ENCODE measurements around the gene MAPK8. TPM values are rescaled to one million over a fixed set of nuclear protein-coding genes. Genes with fewer than 3 reads are reported as not detected.

Gene MAPK8
- total and polyA plus RNA-seq, 9 of the 15 experiments (the other 6 are each of a cell fraction or from before 2014, with no cell fraction given): 6.4 to 159 (median 71.0) TPM

DNA sequence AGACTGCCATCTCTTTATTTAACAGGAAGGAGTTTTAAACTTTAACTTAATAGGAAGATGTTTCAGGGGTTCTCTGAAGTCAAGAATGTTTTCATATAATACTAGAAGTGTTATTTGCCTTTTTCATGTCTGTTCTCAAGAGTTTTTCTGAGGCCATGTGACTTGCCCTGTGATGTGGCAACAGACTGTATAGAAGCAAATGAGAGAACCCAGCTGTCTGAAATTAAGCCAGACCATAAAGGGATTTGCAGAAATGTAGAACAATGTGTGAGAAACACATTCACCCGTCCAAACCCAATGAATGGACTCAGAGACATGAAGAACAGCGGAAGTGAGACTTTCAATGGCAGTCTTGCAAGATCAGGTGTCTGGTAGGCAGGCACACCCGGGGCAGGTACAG lies 23.8 kb downstream of the MAPK8 start:
- DNase-seq (ENCODE audit: extremely low read depth in 1 of 4, low spot score in 3 of 4): no peak
- TF ChIP-seq U2AF1 (optimal IDR thresholded peaks at IDR 0.05; ENCODE audit: low read depth, low read length) (no peak), MAFF (IDR thresholded peaks at IDR 0.05; ENCODE audit: low read length) (no peak), NCOA2 (IDR thresholded peaks at IDR 0.05; ENCODE audit: partially characterized antibody in 2 of 2) (no peak)
- CTCF ChIA-PET (ENCODE audit: low intra/inter-chr PET ratio): no interaction called here
- WGBS (ENCODE audit: insufficient coverage, low coverage, missing lambda C conversion rate): 83% methylated on average over 3 of the region's 3 CpGs
- peaks cover 59% of the 10 kb centered on the region for H3K79me2 ChIP-seq (ENCODE audit: control insufficient read depth, insufficient read depth, low read length)
- no peak overlapping the region for H3K4me3 ChIP-seq
- no peaks in the 10 kb centered on the region for H3K9me1 ChIP-seq (ENCODE audit: control insufficient read depth, insufficient read depth, low read length)
- ATAC-seq: no peak
- no TSS peak for BruUV-seq (replicated peaks)
- no peak for FAIRE-seq
- no peak overlapping the region for H2AFZ ChIP-seq (ENCODE audit: low read depth, low read length)
- peaks cover 0 to 5% of the 10 kb centered on the region in 2 experiments; a peak in 2 of 5 replicates for H3K4me1 ChIP-seq (replicated peaks in 1 of 2; ENCODE audit: control insufficient read depth in 2 of 2, insufficient read depth in 2 of 2, low read length in 2 of 2)
- intact Hi-C loops (cut with micrococcal nuclease) (no loop called here), in situ Hi-C loops (cut with MboI) (no loop called here)
- no peak overlapping the region for H3K9ac ChIP-seq (ENCODE audit: insufficient read depth in 1 of 2, low read depth in 2 of 2, low read length in 2 of 2)
- H3K36me3 ChIP-seq (ENCODE audit: control insufficient read depth, insufficient read depth, low read length): peaks cover 10% of the 10 kb centered on the region; the same call in 2 of the 3 replicates
- H3K27ac ChIP-seq (ENCODE audit: extremely low read depth, low read depth, low read length): no peak overlapping the region
- H3K9me3 ChIP-seq (replicated peaks; ENCODE audit: control insufficient read depth, insufficient read depth, low read depth, low read length): no peaks in the 10 kb centered on the region
- POLR2A ChIA-PET: interaction anchor here (0.6 to 3.9 kb wide), 3 partner anchors 10 to 163 kb away, joined by 3 to 18 read pairs (median 3); no protein-coding TSS in a partner anchor
- H3K27me3 ChIP-seq (ENCODE audit: control insufficient read depth in 2 of 2, insufficient read depth in 2 of 2, low read length in 2 of 2): no peaks in the 10 kb centered on the region
- no peak overlapping the region for H3K4me2 ChIP-seq (ENCODE audit: insufficient read depth, low read length)
- no peaks in the 10 kb centered on the region for H4K20me1 ChIP-seq (replicated peaks; ENCODE audit: control insufficient read depth, insufficient read depth, low read length)

DNA sequence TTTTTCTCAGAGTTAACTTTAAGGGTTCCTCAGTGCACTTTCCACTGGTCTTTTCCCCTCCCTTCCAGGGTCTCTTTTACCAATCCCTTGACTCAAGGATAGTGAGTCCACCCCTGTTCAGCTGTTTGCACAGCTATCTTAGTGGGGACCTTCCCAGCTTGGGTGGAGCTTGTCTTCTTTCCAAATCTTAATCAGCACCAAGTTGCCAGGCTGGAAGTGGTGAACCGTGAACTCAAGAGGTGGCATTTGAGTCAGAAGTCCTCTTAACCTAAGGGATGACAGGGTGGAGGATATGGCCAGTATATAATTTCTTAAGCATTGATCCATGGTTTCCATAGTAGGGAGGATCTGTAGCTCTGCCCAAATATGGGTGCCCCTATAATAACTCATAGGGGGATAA lies 25.0 kb downstream of the MAPK8 start:
- H3K36me3 ChIP-seq (ENCODE audit: control insufficient read depth, insufficient read depth, low read length): peaks cover 6% of the 10 kb centered on the region; the same call in 2 of the 3 replicates
- 75% methylated on average over 1 of the region's 1 CpG for WGBS (ENCODE audit: insufficient coverage, low coverage, missing lambda C conversion rate)
- no peak overlapping the region for H2AFZ ChIP-seq (ENCODE audit: low read depth, low read length)
- no TSS peak for BruUV-seq (replicated peaks)
- no peaks in the 10 kb centered on the region for H4K20me1 ChIP-seq (replicated peaks; ENCODE audit: control insufficient read depth, insufficient read depth, low read length)
- H3K27ac ChIP-seq (ENCODE audit: extremely low read depth, low read depth, low read length): no peak overlapping the region
- peaks cover 0 to 5% of the 10 kb centered on the region in 2 experiments; a peak in 2 of 5 replicates for H3K4me1 ChIP-seq (replicated peaks in 1 of 2; ENCODE audit: control insufficient read depth in 2 of 2, insufficient read depth in 2 of 2, low read length in 2 of 2)
- H3K9ac ChIP-seq (ENCODE audit: insufficient read depth in 1 of 2, low read depth in 2 of 2, low read length in 2 of 2): no peak overlapping the region
- no peak overlapping the region for H3K4me3 ChIP-seq
- H3K9me3 ChIP-seq (replicated peaks; ENCODE audit: control insufficient read depth, insufficient read depth, low read depth, low read length): no peaks in the 10 kb centered on the region
- H3K27me3 ChIP-seq (ENCODE audit: control insufficient read depth in 2 of 2, insufficient read depth in 2 of 2, low read length in 2 of 2): no peaks in the 10 kb centered on the region
- intact Hi-C loops (cut with micrococcal nuclease) (no loop called here), in situ Hi-C loops (cut with MboI) (no loop called here)
- FAIRE-seq: no peak
- H3K79me2 ChIP-seq (ENCODE audit: control insufficient read depth, insufficient read depth, low read length): peaks cover 48% of the 10 kb centered on the region
- no peaks in the 10 kb centered on the region for H3K9me1 ChIP-seq (ENCODE audit: control insufficient read depth, insufficient read depth, low read length)
- ChIA-PET CTCF (ENCODE audit: low intra/inter-chr PET ratio) (no interaction called here), POLR2A (interaction anchor here (3.9 kb wide), 1 partner anchor 11 kb away, joined by 18 read pairs; no protein-coding TSS in a partner anchor)
- no peak for DNase-seq (ENCODE audit: extremely low read depth in 1 of 4, low spot score in 3 of 4)
- no peak overlapping the region for H3K4me2 ChIP-seq (ENCODE audit: insufficient read depth, low read length)
- no peak for ATAC-seq
- TF ChIP-seq CBX3 (IDR thresholded peaks at IDR 0.05; ENCODE audit: borderline replicate concordance in 1 of 2, low read length in 2 of 2): no peak
- TF ChIP-seq, protein P1, sequence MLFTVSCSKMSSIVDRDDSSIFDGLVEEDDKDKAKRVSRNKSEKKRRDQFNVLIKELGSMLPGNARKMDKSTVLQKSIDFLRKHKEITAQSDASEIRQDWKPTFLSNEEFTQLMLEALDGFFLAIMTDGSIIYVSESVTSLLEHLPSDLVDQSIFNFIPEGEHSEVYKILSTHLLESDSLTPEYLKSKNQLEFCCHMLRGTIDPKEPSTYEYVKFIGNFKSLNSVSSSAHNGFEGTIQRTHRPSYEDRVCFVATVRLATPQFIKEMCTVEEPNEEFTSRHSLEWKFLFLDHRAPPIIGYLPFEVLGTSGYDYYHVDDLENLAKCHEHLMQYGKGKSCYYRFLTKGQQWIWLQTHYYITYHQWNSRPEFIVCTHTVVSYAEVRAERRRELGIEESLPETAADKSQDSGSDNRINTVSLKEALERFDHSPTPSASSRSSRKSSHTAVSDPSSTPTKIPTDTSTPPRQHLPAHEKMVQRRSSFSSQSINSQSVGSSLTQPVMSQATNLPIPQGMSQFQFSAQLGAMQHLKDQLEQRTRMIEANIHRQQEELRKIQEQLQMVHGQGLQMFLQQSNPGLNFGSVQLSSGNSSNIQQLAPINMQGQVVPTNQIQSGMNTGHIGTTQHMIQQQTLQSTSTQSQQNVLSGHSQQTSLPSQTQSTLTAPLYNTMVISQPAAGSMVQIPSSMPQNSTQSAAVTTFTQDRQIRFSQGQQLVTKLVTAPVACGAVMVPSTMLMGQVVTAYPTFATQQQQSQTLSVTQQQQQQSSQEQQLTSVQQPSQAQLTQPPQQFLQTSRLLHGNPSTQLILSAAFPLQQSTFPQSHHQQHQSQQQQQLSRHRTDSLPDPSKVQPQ (CRISPR knock-in tag; IDR thresholded peaks at IDR 0.05; ENCODE audit: borderline replicate concordance): no peak
- TF ChIP-seq JUNB (CRISPR knock-in tag; conservative IDR thresholded peaks at IDR 0.05): no peak
- no peak for TF ChIP-seq DPF2 (IDR thresholded peaks at IDR 0.05)
- no peak for TF ChIP-seq RBM15 (IDR thresholded peaks at IDR 0.05; ENCODE audit: insufficient read depth, low read length)
- TF ChIP-seq KLF6 (CRISPR knock-in tag; IDR thresholded peaks at IDR 0.05; ENCODE audit: borderline replicate concordance): no peak
- TF ChIP-seq, protein P2, sequence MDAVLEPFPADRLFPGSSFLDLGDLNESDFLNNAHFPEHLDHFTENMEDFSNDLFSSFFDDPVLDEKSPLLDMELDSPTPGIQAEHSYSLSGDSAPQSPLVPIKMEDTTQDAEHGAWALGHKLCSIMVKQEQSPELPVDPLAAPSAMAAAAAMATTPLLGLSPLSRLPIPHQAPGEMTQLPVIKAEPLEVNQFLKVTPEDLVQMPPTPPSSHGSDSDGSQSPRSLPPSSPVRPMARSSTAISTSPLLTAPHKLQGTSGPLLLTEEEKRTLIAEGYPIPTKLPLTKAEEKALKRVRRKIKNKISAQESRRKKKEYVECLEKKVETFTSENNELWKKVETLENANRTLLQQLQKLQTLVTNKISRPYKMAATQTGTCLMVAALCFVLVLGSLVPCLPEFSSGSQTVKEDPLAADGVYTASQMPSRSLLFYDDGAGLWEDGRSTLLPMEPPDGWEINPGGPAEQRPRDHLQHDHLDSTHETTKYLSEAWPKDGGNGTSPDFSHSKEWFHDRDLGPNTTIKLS (IDR thresholded peaks at IDR 0.05; ENCODE audit: borderline replicate concordance, low read depth): no peak

Measured in K562 (cell line).